Measurements from ENCODE around the gene CD177. TPM values are rescaled to one million over a fixed set of nuclear protein-coding genes. Genes with fewer than 3 reads are reported as not detected.

The CD177 gene
- total RNA-seq, 3 donors from 2014 or later = 0.29 to 0.33 (median 0.32) TPM

DNA sequence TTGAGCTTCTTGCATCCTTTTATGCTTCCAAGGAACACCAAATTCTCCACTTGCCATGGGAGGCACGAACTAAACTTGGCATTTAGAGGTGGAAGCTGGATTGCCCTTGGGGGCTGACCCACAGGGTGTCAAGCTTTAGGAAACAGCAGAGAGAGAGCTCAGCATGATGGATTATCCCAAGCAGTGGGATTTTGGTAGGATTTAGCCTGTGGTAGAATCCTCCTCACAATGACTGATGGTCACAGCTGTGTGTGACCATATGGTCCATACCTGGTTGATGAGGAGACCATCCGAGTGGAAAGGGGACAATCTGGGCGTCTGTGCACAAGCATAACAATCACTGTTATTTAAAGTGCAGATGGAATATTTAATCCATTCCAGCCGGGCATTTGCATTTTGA lies 44.0 kb upstream of the CD177 start:
- no peak for DNase-seq (ENCODE audit: low spot score in 2 of 2)
- intact Hi-C loops (cut with DNase I; ENCODE audit: low total_unique reads) = no loop called here

DNA sequence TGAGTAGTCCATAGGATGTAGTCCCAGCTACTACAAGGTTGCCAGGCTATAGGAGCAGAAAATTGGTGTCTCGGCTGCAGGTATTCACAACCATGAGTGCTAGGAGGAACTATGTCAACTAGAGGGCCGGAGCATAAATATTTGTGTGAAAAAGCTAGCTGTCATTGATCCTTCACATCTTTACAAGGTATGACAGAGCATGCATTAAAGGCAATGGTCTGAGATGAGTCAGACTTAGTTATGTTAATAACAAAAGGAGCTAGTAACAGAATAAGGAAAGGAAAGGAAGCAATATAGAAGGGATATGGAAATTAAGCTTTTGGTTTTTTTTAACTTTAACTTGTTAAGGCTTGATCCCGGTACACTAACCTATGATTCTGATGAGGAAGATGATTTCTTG lies 43.3 kb upstream of the CD177 start:
- Histone ChIP-seq H3K4me3 (no peak overlapping the region), H3K9me3 (no peaks in the 10 kb centered on the region), H3K4me1 (no peaks in the 10 kb centered on the region), H3K27ac (no peak overlapping the region), H3K36me3 (no peaks in the 10 kb centered on the region), H3K27me3 (no peaks in the 10 kb centered on the region)
- no peak for TF ChIP-seq POLR2AphosphoS5 (IDR thresholded peaks at IDR 0.05)
- no peak for TF ChIP-seq POLR2A (IDR thresholded peaks at IDR 0.05)
- TF ChIP-seq, protein P1, sequence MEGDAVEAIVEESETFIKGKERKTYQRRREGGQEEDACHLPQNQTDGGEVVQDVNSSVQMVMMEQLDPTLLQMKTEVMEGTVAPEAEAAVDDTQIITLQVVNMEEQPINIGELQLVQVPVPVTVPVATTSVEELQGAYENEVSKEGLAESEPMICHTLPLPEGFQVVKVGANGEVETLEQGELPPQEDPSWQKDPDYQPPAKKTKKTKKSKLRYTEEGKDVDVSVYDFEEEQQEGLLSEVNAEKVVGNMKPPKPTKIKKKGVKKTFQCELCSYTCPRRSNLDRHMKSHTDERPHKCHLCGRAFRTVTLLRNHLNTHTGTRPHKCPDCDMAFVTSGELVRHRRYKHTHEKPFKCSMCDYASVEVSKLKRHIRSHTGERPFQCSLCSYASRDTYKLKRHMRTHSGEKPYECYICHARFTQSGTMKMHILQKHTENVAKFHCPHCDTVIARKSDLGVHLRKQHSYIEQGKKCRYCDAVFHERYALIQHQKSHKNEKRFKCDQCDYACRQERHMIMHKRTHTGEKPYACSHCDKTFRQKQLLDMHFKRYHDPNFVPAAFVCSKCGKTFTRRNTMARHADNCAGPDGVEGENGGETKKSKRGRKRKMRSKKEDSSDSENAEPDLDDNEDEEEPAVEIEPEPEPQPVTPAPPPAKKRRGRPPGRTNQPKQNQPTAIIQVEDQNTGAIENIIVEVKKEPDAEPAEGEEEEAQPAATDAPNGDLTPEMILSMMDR (IDR thresholded peaks at IDR 0.05) = no peak
- no peak for DNase-seq (ENCODE audit: low spot score in 2 of 2)
- intact Hi-C loops (cut with DNase I; ENCODE audit: low total_unique reads) = loop anchor here (10.0 kb wide), 1 partner anchor 405 kb away; the partner anchor contains the start of gene IRGC

More for the DNA sequence above, 44.0 kb upstream of the CD177 start:
- H3K36me3 ChIP-seq = no peaks in the 10 kb centered on the region
- no peaks in the 10 kb centered on the region for H3K9me3 ChIP-seq
- TF ChIP-seq, protein P1 (IDR thresholded peaks at IDR 0.05) = no peak
- no peak for TF ChIP-seq POLR2A (IDR thresholded peaks at IDR 0.05)
- TF ChIP-seq POLR2AphosphoS5 (IDR thresholded peaks at IDR 0.05) = no peak
- H3K27ac ChIP-seq = no peak overlapping the region
- no peak overlapping the region for H3K4me3 ChIP-seq
- no peaks in the 10 kb centered on the region for H3K4me1 ChIP-seq
- no peaks in the 10 kb centered on the region for H3K27me3 ChIP-seq

DNA sequence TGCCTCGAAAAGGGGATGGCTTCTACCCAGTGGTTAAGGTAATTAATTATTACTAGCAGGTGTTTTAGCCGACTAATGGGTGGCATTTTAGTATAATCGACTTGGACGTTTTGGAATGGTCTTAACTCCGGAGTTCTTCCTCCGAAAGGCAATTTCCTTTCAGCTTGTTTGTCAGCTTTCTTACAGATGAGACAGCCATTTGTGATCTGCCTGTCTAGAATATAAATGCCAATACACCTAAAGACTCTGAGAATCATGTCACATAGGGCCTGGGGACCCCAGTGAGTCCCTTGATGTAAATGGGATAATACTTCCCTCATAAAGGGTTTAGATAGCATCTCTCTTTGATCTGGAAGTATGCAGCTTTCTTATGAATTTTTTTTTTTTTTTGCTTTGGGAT lies 42.2 kb upstream of the CD177 start:
- TF ChIP-seq, protein P1 (IDR thresholded peaks at IDR 0.05) = no peak
- TF ChIP-seq POLR2AphosphoS5 (IDR thresholded peaks at IDR 0.05) = no peak
- TF ChIP-seq POLR2A (IDR thresholded peaks at IDR 0.05) = no peak
- intact Hi-C loops (cut with DNase I; ENCODE audit: low total_unique reads) = loop anchor here (10.0 kb wide), 1 partner anchor 404 kb away; the partner anchor contains the start of gene IRGC

DNA sequence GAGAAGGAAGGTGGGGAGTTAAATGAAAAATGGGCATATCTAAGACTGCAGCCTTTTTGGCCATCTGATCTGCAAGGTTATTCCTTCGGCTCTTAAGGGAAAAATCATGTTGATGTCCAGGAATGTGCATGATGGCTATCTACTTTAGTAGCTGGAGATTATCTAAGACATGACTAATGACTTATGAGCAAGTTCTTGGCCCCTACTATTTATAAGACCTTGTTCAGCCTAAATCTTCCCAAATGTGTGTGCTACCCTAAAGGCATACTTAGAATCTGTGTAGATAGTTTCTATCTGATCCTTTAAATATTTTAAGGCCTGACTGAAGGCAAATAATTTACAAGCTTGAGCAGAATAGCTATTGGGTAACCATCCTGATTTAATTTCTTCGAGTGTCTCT lies 41.8 kb upstream of the CD177 start:
- Histone ChIP-seq H3K27ac (no peak overlapping the region), H3K4me1 (no peaks in the 10 kb centered on the region), H3K9me3 (no peaks in the 10 kb centered on the region), H3K27me3 (no peaks in the 10 kb centered on the region), H3K4me3 (no peak overlapping the region), H3K36me3 (no peaks in the 10 kb centered on the region)
- DNase-seq (ENCODE audit: low spot score in 2 of 2) = no peak
- TF ChIP-seq, protein P1 (IDR thresholded peaks at IDR 0.05) = no peak
- TF ChIP-seq POLR2A (IDR thresholded peaks at IDR 0.05) (no peak), POLR2AphosphoS5 (IDR thresholded peaks at IDR 0.05) (no peak)
- intact Hi-C loops (cut with DNase I; ENCODE audit: low total_unique reads) = loop anchor here (10.0 kb wide), 1 partner anchor 403 kb away; the partner anchor contains the start of gene IRGC

More for the DNA sequence above, 42.2 kb upstream of the CD177 start:
- no peaks in the 10 kb centered on the region for H3K9me3 ChIP-seq
- H3K4me3 ChIP-seq = no peak overlapping the region
- H3K27ac ChIP-seq = no peak overlapping the region
- H3K27me3 ChIP-seq = no peaks in the 10 kb centered on the region
- H3K4me1 ChIP-seq = no peaks in the 10 kb centered on the region
- H3K36me3 ChIP-seq = no peaks in the 10 kb centered on the region
- DNase-seq (ENCODE audit: low spot score in 2 of 2) = no peak

DNA sequence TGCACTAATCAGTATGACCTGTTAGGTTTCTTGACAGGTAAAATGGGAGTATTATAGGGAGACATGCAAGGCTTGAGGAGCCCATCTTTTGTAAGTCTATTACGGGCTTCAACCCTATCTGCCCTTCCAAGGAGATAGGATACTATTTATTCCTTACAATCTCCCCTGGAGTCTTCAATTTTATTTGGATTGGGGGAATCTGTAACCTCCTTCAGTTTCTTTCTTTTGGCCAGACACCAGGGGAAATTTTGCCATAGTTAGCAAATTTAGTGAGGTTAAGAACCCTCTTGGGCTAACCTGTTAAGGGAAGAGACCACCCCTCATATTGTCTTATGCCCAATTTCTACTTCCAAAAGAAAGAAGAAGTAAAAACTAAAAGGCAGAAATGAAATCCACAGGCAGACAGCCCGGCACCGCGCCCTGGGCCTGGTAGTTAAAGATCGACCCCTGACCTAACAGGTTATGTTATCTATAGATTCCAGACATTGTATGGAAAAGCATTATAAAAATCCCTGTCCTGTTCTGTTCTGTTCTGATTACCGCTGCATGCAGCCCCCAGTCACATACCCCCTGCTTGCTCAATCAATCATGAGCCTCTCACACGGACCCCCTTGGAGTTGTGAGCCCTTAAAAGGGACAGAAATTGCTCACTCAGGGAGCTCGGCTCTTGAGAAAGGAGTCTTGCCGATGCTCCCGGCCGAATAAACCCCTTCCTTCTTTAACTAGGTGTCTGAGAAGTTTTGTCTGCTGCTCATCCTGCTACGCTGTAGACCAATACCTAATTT lies 39.6 kb upstream of the CD177 start:
- Histone ChIP-seq H3K4me3 (no peak overlapping the region), H3K27ac (no peak overlapping the region), H3K4me1 (no peaks in the 10 kb centered on the region), H3K9me3 (no peaks in the 10 kb centered on the region), H3K27me3 (no peaks in the 10 kb centered on the region), H3K36me3 (no peaks in the 10 kb centered on the region)
- intact Hi-C loops (cut with DNase I; ENCODE audit: low total_unique reads) = loop anchor here (10.0 kb wide), 1 partner anchor 401 kb away; the partner anchor contains the start of gene IRGC
- TF ChIP-seq POLR2A (IDR thresholded peaks at IDR 0.05) (no peak), POLR2AphosphoS5 (IDR thresholded peaks at IDR 0.05) (no peak)
- no peak for DNase-seq (ENCODE audit: low spot score in 2 of 2)
